ENCODE measurements around the gene RAB18.

DNA sequence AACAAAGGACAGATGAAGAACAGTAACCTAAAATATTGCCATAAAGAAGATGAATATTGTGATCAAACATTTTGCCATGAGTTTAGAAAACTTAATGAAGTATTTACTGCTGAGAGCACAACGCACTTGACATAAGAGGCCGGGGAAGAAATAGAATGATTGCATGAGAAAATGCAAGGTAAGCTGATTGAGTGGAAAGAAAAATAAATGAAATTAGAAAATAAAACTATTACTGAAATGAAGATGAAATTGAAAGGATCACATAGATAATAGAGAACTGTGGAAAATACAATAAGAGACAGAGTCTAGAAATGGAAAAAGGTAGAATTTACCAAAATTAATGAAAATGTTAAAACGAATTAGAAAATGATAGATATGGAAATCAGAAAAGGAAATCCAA lies 10.1 kb downstream of the RAB18 start:
- TF ChIP-seq, protein P1, sequence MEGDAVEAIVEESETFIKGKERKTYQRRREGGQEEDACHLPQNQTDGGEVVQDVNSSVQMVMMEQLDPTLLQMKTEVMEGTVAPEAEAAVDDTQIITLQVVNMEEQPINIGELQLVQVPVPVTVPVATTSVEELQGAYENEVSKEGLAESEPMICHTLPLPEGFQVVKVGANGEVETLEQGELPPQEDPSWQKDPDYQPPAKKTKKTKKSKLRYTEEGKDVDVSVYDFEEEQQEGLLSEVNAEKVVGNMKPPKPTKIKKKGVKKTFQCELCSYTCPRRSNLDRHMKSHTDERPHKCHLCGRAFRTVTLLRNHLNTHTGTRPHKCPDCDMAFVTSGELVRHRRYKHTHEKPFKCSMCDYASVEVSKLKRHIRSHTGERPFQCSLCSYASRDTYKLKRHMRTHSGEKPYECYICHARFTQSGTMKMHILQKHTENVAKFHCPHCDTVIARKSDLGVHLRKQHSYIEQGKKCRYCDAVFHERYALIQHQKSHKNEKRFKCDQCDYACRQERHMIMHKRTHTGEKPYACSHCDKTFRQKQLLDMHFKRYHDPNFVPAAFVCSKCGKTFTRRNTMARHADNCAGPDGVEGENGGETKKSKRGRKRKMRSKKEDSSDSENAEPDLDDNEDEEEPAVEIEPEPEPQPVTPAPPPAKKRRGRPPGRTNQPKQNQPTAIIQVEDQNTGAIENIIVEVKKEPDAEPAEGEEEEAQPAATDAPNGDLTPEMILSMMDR (IDR thresholded peaks at IDR 0.05) = no peak
- TF ChIP-seq POLR2AphosphoS5 (IDR thresholded peaks at IDR 0.05) = no peak
- no peak for TF ChIP-seq POLR2A (IDR thresholded peaks at IDR 0.05)
- no peak for TF ChIP-seq EP300 (IDR thresholded peaks at IDR 0.05; ENCODE audit: low read depth)
